ENCODE measurements around the gene ARHGEF2. TPM values are rescaled to one million over a fixed set of nuclear protein-coding genes. Genes with fewer than 3 reads are reported as not detected.

Gene ARHGEF2
- total and polyA plus RNA-seq, 8 donors = 10.3 to 39.0 (median 20.3) TPM

DNA sequence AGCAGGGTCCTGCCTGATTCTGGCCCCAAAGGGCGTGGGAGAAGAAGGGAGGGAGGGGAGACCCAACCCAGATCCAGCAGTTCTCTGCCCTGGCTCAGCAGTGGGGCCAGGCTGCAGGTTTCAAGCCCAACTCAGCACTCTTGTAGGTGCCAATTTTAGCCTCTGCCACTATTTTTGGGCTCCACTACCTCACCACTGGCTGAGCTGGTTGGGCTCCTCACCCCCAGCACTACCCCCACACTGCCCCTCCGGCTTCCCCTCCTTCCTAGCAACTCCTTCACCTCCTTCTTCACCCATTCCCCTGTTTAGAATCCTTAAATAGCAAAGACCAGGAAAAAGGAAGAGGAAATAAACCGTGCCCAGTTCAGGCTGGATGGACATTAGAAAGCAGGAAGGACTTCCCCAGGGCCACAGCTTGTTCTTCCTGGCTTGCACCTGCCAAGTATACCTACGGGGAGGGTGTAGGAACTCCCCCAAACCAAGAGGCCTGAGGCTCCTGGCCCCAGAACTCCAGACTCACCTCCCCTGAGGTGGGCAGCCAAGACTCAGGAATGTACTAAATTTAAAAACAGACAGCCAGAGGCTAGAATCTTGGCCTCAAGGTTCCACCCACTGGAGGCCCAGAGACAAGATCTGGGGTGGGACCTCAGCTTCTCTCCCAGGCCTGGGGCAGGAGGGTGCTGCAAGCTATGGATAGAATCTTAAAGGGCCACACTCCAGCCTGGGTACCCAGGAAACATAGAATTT, 1.4 kb upstream of the ARHGEF2 start:
- peak overlapping the region; percentile 4 to 86 (median 81) for H3K27ac ChIP-seq
- FAIRE-seq = no peak
- DNase-seq = no peak
- 49 to 55% methylated on average over 4 of the region's 4 CpGs for WGBS, 2 donors
- intact Hi-C loops (cut with DNase I) = loop anchor here in 2 of 3 donors (5.0 kb wide), 2 partner anchors 37 to 42 kb away; partner anchors contain the start of gene RXFP4 (in 1 of the 2)
- H3K4me3 ChIP-seq = peak overlapping the region in 2 of 4 donors; percentile 57 to 83
- ATAC-seq = no peak
- no peaks in the 10 kb centered on the region for H3K9me3 ChIP-seq
- H3K27me3 ChIP-seq = no peaks in the 10 kb centered on the region
- TF ChIP-seq, protein P1, sequence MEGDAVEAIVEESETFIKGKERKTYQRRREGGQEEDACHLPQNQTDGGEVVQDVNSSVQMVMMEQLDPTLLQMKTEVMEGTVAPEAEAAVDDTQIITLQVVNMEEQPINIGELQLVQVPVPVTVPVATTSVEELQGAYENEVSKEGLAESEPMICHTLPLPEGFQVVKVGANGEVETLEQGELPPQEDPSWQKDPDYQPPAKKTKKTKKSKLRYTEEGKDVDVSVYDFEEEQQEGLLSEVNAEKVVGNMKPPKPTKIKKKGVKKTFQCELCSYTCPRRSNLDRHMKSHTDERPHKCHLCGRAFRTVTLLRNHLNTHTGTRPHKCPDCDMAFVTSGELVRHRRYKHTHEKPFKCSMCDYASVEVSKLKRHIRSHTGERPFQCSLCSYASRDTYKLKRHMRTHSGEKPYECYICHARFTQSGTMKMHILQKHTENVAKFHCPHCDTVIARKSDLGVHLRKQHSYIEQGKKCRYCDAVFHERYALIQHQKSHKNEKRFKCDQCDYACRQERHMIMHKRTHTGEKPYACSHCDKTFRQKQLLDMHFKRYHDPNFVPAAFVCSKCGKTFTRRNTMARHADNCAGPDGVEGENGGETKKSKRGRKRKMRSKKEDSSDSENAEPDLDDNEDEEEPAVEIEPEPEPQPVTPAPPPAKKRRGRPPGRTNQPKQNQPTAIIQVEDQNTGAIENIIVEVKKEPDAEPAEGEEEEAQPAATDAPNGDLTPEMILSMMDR (IDR thresholded peaks at IDR 0.05) = no peak
- H3K36me3 ChIP-seq = no peaks in the 10 kb centered on the region
- peaks cover 0 to 10% (median 0%) of the 10 kb centered on the region in 3 donors for H3K4me1 ChIP-seq

DNA sequence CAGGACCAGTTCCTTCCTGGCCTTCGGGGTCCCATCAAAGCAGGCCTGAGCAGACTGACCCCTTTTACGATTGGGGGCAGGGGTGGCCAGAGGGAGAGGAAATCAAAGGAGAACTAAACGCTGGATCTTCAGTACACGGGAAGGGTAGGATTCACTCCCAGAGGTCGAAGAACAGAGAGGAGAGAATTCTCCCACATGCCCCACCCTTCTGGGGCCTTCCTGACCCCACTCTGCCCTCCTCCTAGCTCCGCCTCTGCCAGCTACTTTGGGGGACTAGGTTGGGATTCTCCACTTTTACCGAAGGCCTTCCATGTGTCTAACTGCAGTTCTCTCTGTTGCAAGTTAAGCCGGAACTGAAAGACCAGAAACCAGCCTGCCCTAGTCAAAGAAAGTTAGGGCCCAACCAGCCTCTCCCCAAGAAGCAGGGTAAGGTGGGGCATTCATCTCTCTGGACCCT, 654 bp upstream of the ARHGEF2 start:
- TF ChIP-seq, protein P1 (IDR thresholded peaks at IDR 0.05) = no peak
- peaks cover 0 to 13% (median 0%) of the 10 kb centered on the region in 3 donors for H3K4me1 ChIP-seq
- no peaks in the 10 kb centered on the region for H3K27me3 ChIP-seq
- intact Hi-C loops (cut with DNase I) = no loop called here
- peak overlapping the region; percentile 37 to 86 (median 81) for H3K27ac ChIP-seq
- peak overlapping the region; percentile 57 to 89 (median 80) for H3K4me3 ChIP-seq
- DNase-seq (no peak), FAIRE-seq (no peak), ATAC-seq (peak in 2 of 4 donors; percentile 11 to 13)
- 25 to 30% methylated on average over 8 of the region's 8 CpGs for WGBS, 2 donors
- H3K36me3 ChIP-seq = no peaks in the 10 kb centered on the region
- no peaks in the 10 kb centered on the region for H3K9me3 ChIP-seq

DNA sequence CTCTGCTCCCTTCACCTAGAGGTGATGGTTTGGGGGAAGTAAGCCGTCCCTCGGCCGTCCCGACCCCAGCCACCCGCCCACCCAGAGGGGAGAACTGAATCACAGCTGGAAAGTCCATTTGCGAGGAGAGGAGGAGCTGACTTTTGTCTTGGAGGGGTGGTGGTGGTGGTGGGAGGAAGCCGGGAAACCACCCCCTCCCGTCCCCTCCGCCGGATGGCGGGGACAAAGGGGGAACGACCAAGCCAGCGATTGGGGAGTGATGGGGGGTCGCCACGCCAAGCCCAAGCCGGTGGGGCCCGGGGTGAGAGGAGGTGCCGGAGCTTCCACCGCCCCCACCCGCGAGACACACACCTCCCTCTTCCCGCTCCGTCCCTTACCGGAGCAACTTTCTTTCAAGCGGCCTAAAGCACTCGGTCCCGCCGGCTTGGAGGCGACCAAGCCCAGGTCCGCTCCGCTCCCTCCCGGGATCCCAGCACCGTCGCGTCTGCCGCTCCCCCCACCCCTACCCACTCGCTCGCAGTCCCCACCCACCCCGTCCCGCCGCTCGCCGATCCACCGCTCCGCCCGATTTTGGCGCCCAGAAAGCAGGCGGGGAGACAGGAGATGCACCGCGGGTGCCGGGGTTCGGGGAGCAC, 540 bp downstream of the ARHGEF2 start:
- intact Hi-C loops (cut with DNase I) = no loop called here
- no peaks in the 10 kb centered on the region for H3K9me3 ChIP-seq
- H3K36me3 ChIP-seq = no peaks in the 10 kb centered on the region
- no peaks in the 10 kb centered on the region for H3K27me3 ChIP-seq
- H3K27ac ChIP-seq = peak overlapping the region; percentile 37 to 86 (median 81)
- TF ChIP-seq, protein P1 (IDR thresholded peaks at IDR 0.05) = no peak
- FAIRE-seq = no peak
- H3K4me3 ChIP-seq = peak overlapping the region; percentile 57 to 89 (median 80)
- peaks cover 0 to 15% (median 0%) of the 10 kb centered on the region in 3 donors for H3K4me1 ChIP-seq
- peak; percentile 66 to 69 (median 67) for ATAC-seq
- peak in 1 of 6 donors; percentile 67 for DNase-seq
- WGBS, 2 donors = 1 to 2% methylated on average over 38 to 52 of the region's 52 CpGs

DNA sequence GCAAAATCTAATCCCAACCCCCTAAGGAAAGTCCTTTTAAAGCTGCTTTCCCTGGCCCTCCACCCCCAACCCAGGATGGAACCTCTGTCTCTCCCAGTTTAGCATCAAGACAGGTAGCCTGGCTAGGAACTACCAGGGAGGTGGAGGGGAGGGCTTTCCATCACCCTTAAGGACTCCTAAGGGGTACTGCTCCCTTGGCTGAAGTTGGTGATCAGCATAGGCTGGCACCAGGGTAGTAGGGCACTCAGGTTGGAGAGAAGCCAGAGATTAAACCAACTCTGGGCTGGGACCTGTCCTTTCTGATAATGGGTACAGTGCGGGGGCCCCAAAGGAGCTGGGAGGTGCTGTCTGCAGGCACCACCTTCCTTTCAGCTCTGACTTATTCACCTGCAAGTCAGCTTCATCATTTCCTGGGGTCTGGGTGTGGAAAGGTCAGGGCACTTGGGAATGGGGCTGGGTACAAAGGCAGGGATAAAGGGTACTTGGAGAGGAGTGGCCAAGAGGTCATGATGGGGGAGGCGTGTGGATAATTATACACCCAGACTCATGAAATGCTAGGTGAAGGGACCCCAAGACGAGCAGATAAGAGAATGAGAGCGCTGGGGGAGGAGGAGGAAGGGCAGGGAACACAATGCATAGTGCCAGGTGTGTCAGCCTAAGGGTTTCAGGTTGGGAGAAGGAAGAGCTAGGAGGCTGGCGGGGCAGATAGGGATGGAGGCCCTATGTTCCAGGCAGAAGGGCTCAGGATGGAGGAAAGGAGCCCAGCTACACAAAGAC, 1.2 kb downstream of the ARHGEF2 start:
- 33 to 44% methylated on average over 5 of the region's 5 CpGs for WGBS, 2 donors
- no peaks in the 10 kb centered on the region for H3K27me3 ChIP-seq
- ATAC-seq = peak in 3 of 4 donors; percentile 8 to 22 (median 9)
- H3K36me3 ChIP-seq = no peaks in the 10 kb centered on the region
- peak overlapping the region in 3 of 4 donors; percentile 37 to 86 (median 85) for H3K27ac ChIP-seq
- DNase-seq = no peak
- FAIRE-seq = no peak
- H3K4me1 ChIP-seq = peaks cover 0 to 15% (median 0%) of the 10 kb centered on the region in 3 donors
- intact Hi-C loops (cut with DNase I) = no loop called here
- peak overlapping the region; percentile 57 to 89 (median 80) for H3K4me3 ChIP-seq
- TF ChIP-seq, protein P1 (IDR thresholded peaks at IDR 0.05) = no peak
- H3K9me3 ChIP-seq = no peaks in the 10 kb centered on the region
